ENCODE measurements around the gene CENPP.

GRCh38 chr9:92658176-92658575 is 332.4 kb downstream of the CENPP start:
- TF ChIP-seq POLR2A (IDR thresholded peaks at IDR 0.05) (no peak), EP300 (IDR thresholded peaks at IDR 0.05) (no peak), CTCF (IDR thresholded peaks at IDR 0.05) (no peak)

Data from suprapubic skin (tissue), 3 donors.